Stimulated activated CD4-positive, alpha-beta T cell treated with anti-CD3 and anti-CD28 coated beads, Interleukin-12 subunit alpha, Interleukin-12 subunit beta, amount 100 ng/mL, for 4 hours (primary cell): Measurements from ENCODE around the gene RELT.

Experiments
- DNase-seq: peaks from one replicate; pipeline ENCODE4 v3.0.0-alpha.2; 2020

The RELT gene

DNA sequence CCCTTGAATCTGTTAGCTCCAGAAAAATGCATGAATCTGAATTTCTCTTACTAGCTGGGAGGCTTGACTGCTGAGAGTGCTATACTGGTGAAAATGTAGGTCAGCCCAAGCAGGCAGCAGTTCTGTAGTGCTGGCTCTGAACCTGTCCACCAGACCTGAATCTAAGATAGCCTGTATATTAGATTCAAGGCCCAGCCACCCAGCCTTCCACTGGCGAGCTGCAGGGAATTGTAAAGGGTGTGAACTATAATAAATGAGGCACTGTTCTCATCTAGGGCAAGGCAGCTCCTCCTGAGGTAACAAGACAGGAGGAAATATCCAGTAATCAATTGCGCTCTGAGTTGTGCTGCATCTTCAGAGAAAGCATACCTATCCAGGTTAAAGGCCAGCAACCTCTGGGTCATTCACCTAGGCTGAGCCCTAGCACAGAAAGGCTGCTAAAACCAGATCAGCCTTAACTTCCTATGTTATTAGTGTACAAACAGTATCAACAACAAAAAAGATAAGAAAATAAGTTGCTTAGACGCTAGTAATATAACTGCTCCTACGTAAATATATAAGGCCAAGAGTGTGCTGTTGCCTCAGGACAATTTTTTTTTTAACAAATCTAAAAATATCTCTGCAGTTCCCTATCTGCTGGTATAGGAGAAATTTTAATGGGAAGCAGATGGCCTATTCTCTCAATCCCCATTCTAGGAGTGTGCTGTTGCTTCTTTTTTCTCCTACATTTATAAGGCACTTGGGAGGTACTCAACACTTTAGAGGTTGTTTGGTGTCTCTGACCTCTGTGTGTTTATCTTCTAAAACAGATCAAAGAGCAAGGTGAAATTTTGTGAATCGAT, 63.0 kb downstream of the RELT start:
- no peak for DNase-seq

GRCh38 chr11:73445980-73446379, 69.8 kb downstream of the RELT start:
- DNase-seq: no peak

GRCh38 chr11:73446766-73447165, 70.6 kb downstream of the RELT start:
- no peak for DNase-seq
